ENCODE measurements around the gene IL37. TPM values are rescaled to one million over a fixed set of nuclear protein-coding genes. Genes with fewer than 3 reads are reported as not detected.
A peak's percentile ranks its signal among the peaks of the same experiment; 100 is the strongest.

The IL37 gene
- total and polyA plus RNA-seq, 2 donors (not counting 1 experiment from before 2014, with no cell fraction given), result not detected

- H4K20me1 ChIP-seq (ENCODE audit: control insufficient read depth, extremely low read depth, insufficient read depth, low read length), result no peaks in the 10 kb centered on the region
- DNase-seq (ENCODE audit: low read depth in 2 of 2), result no peak
- no peaks in the 10 kb centered on the region for H3K79me2 ChIP-seq (ENCODE audit: control insufficient read depth, insufficient read depth, low read length)
- no peaks in the 10 kb centered on the region for H3K9me3 ChIP-seq (ENCODE audit: control insufficient read depth, insufficient read depth, low read depth, low read length)
- no peak overlapping the region for H2AFZ ChIP-seq (ENCODE audit: low read length)
- H3K4me3 ChIP-seq (replicated peaks in 1 of 4; ENCODE audit: control extremely low read depth in 1 of 4, insufficient read depth in 1 of 4, low read depth in 3 of 4, low read length in 4 of 4), result no peak overlapping the region
- H3K27ac ChIP-seq (ENCODE audit: insufficient read depth, low read length), result no peak overlapping the region
- no peak overlapping the region for H3K9ac ChIP-seq (ENCODE audit: insufficient read depth, low read length)
- H3K4me2 ChIP-seq (ENCODE audit: extremely low read depth, insufficient read depth, low read length), result no peak overlapping the region
- H3K27me3 ChIP-seq (ENCODE audit: control insufficient read depth, insufficient read depth, low read length), result peaks cover 5% of the 10 kb centered on the region
- H3K36me3 ChIP-seq (ENCODE audit: control insufficient read depth, insufficient read depth, low read length), result no peaks in the 10 kb centered on the region
- no peaks in the 10 kb centered on the region for H3K4me1 ChIP-seq (ENCODE audit: control insufficient read depth, extremely low read depth, insufficient read depth, low read length)
- TF ChIP-seq EZH2 (IDR thresholded peaks at IDR 0.05; ENCODE audit: low read length, missing control alignments), result no peak
Observed at GRCh38 chr2:112924821-112925220, 13.9 kb downstream of the IL37 start.

GRCh38 chr2:112926707-112927106 lies 15.7 kb downstream of the IL37 start:
- Histone ChIP-seq H3K27ac (ENCODE audit: insufficient read depth, low read length) (no peak overlapping the region), H3K4me3 (replicated peaks in 1 of 4; ENCODE audit: control extremely low read depth in 1 of 4, insufficient read depth in 1 of 4, low read depth in 3 of 4, low read length in 4 of 4) (no peak overlapping the region), H4K20me1 (ENCODE audit: control insufficient read depth, extremely low read depth, insufficient read depth, low read length) (no peaks in the 10 kb centered on the region), H3K79me2 (ENCODE audit: control insufficient read depth, insufficient read depth, low read length) (no peaks in the 10 kb centered on the region), H3K27me3 (ENCODE audit: control insufficient read depth, insufficient read depth, low read length) (peaks cover 5% of the 10 kb centered on the region), H3K9me3 (ENCODE audit: control insufficient read depth, insufficient read depth, low read depth, low read length) (no peaks in the 10 kb centered on the region), H3K4me1 (ENCODE audit: control insufficient read depth, extremely low read depth, insufficient read depth, low read length) (no peaks in the 10 kb centered on the region), H3K36me3 (ENCODE audit: control insufficient read depth, insufficient read depth, low read length) (no peaks in the 10 kb centered on the region), H3K4me2 (ENCODE audit: extremely low read depth, insufficient read depth, low read length) (no peak overlapping the region), H2AFZ (ENCODE audit: low read length) (no peak overlapping the region), H3K9ac (ENCODE audit: insufficient read depth, low read length) (no peak overlapping the region)
- no peak for DNase-seq (ENCODE audit: low read depth in 2 of 2)
- no peak for TF ChIP-seq EZH2 (IDR thresholded peaks at IDR 0.05; ENCODE audit: low read length, missing control alignments)
- no peak for TF ChIP-seq CTCF (conservative IDR thresholded peaks at IDR 0.05 in 1 of 2, IDR thresholded peaks at IDR 0.05 in 1 of 2; ENCODE audit: low read depth in 1 of 2, low read length in 2 of 2)

- Histone ChIP-seq H3K27me3 (ENCODE audit: control insufficient read depth, insufficient read depth, low read length) (peaks cover 5% of the 10 kb centered on the region), H3K36me3 (ENCODE audit: control insufficient read depth, insufficient read depth, low read length) (no peaks in the 10 kb centered on the region), H3K27ac (ENCODE audit: insufficient read depth, low read length) (no peak overlapping the region), H3K4me1 (ENCODE audit: control insufficient read depth, extremely low read depth, insufficient read depth, low read length) (no peaks in the 10 kb centered on the region), H3K9me3 (ENCODE audit: control insufficient read depth, insufficient read depth, low read depth, low read length) (no peaks in the 10 kb centered on the region), H3K9ac (ENCODE audit: insufficient read depth, low read length) (no peak overlapping the region), H2AFZ (ENCODE audit: low read length) (no peak overlapping the region), H3K79me2 (ENCODE audit: control insufficient read depth, insufficient read depth, low read length) (no peaks in the 10 kb centered on the region), H3K4me2 (ENCODE audit: extremely low read depth, insufficient read depth, low read length) (no peak overlapping the region), H3K4me3 (replicated peaks in 1 of 4; ENCODE audit: control extremely low read depth in 1 of 4, insufficient read depth in 1 of 4, low read depth in 3 of 4, low read length in 4 of 4) (no peak overlapping the region), H4K20me1 (ENCODE audit: control insufficient read depth, extremely low read depth, insufficient read depth, low read length) (no peaks in the 10 kb centered on the region)
- peak in 1 of 2 donors; percentile 41 for DNase-seq (ENCODE audit: low read depth in 2 of 2)
- TF ChIP-seq CTCF (conservative IDR thresholded peaks at IDR 0.05 in 1 of 2, IDR thresholded peaks at IDR 0.05 in 1 of 2; ENCODE audit: low read depth in 1 of 2, low read length in 2 of 2), result no peak
- TF ChIP-seq EZH2 (IDR thresholded peaks at IDR 0.05; ENCODE audit: low read length, missing control alignments), result no peak
Observed at GRCh38 chr2:112927745-112928144, 16.8 kb downstream of the IL37 start.

All from fibroblast of lung (primary cell).